ENCODE results near the gene SBF2.

The SBF2 gene

DNA sequence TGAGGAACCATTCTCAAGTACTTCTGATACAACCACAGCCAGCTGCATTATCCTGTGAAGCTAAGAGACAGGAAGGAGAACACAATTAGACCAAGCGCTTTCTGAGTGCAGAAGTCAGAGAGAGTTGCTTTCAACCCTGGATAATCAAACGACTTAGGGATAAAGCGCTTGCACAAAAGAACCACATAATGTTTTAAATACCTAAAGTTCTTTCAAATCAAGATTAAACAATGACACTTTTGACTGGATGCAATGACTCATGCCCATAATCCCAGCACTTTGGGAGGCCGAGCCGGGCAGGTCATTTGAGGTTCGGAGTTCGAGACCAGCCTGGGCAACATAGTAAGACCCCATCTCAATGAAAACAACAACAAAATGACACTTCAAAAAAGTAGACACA, 485.1 kb downstream of the SBF2 start:
- peaks cover 3 to 19% of the 10 kb centered on the region in 2 donors for H3K36me3 ChIP-seq (ENCODE audit: control insufficient read depth in 2 of 2, insufficient read depth in 2 of 2, low read length in 2 of 2)
- H3K27me3 ChIP-seq (ENCODE audit: control insufficient read depth in 1 of 2, insufficient read depth in 2 of 2, low read length in 2 of 2): no peaks in the 10 kb centered on the region
- H3K4me1 ChIP-seq (ENCODE audit: control insufficient read depth, insufficient read depth, low read length): peaks cover 12% of the 10 kb centered on the region
- no peak overlapping the region for H3K9ac ChIP-seq (ENCODE audit: low read length in 2 of 2)
- H3K27ac ChIP-seq (ENCODE audit: low read length): no peak overlapping the region
- H3K4me3 ChIP-seq (ENCODE audit: low read length in 2 of 2): no peak overlapping the region
- no peaks in the 10 kb centered on the region for H3K9me3 ChIP-seq (ENCODE audit: control insufficient read depth in 2 of 2, low read length in 2 of 2)

DNA sequence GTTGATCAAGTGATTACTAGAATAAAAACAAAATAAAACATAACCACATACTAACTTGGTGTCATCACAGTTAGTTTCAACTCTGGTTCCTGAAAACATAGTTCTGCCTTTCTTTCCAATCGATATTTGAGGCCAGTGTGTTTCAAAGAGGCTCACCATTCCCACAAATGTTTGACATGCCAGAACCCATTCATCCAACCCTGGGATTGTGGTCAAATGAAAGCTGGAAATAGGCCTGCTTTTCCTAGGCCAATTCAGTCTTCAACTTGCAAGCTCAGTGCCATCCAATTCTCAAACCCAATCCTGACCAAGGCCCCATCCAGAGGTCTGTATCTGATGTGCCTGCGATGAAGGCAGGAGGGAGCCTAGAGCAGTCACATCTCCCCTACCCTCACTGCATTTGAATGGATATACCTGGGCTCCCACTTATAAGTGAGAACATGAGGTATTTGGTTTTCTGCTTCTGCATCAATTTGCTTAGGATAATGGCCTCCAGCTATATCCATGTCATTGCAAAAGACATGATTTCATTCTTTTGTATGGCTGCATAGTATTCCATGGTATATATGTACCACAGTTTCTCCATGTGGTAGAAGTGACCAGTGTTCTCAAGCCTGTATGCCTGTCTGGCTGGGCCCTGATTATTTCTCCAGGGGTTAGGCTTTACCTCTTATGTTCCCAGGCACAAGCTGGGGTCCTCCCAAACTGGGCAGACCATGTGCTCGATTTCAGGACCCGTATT, 486.9 kb downstream of the SBF2 start:
- no peaks in the 10 kb centered on the region for H3K27me3 ChIP-seq (ENCODE audit: control insufficient read depth in 1 of 2, insufficient read depth in 2 of 2, low read length in 2 of 2)
- H3K27ac ChIP-seq (ENCODE audit: low read length): peak overlapping the region; percentile 18
- H3K4me3 ChIP-seq (ENCODE audit: low read length in 2 of 2): no peak overlapping the region
- peaks cover 20% of the 10 kb centered on the region for H3K4me1 ChIP-seq (ENCODE audit: control insufficient read depth, insufficient read depth, low read length)
- H3K9ac ChIP-seq (ENCODE audit: low read length in 2 of 2): no peak overlapping the region
- H3K9me3 ChIP-seq (ENCODE audit: control insufficient read depth in 2 of 2, low read length in 2 of 2): no peaks in the 10 kb centered on the region
- H3K36me3 ChIP-seq (ENCODE audit: control insufficient read depth in 2 of 2, insufficient read depth in 2 of 2, low read length in 2 of 2): peaks cover 3 to 19% of the 10 kb centered on the region in 2 donors

DNA sequence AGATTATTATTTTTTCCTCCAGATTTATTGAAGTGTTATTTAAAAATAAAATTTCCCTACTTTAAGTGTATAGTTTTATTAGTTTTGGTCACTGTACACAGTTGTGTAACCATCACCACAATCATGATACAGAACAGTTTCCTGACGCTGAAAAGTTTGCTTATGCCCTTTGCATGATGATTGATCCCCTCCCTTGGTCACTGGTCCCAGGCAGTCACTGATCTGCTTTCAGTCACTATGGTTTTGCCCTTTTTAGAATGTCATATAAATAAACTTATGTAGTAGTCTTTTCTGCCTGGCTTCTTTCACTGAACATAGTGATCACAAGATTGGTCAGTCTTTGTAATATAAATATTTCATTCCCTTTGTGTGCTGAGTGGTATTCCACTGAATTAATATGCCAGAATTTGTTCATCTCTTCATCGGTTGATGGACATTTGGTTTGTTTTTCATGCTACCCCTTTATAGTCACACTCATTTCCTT, 489.6 kb downstream of the SBF2 start:
- Histone ChIP-seq H3K9me3 (ENCODE audit: control insufficient read depth in 2 of 2, low read length in 2 of 2) (no peaks in the 10 kb centered on the region), H3K4me1 (ENCODE audit: control insufficient read depth, insufficient read depth, low read length) (peaks cover 20% of the 10 kb centered on the region), H3K27ac (ENCODE audit: low read length) (peak overlapping the region; percentile 62), H3K4me3 (ENCODE audit: low read length in 2 of 2) (no peak overlapping the region), H3K27me3 (ENCODE audit: control insufficient read depth in 1 of 2, insufficient read depth in 2 of 2, low read length in 2 of 2) (no peaks in the 10 kb centered on the region), H3K9ac (ENCODE audit: low read length in 2 of 2) (peak overlapping the region in 1 of 2 donors; percentile 42), H3K36me3 (ENCODE audit: control insufficient read depth in 2 of 2, insufficient read depth in 2 of 2, low read length in 2 of 2) (peaks cover 0 to 12% of the 10 kb centered on the region in 2 donors)

DNA sequence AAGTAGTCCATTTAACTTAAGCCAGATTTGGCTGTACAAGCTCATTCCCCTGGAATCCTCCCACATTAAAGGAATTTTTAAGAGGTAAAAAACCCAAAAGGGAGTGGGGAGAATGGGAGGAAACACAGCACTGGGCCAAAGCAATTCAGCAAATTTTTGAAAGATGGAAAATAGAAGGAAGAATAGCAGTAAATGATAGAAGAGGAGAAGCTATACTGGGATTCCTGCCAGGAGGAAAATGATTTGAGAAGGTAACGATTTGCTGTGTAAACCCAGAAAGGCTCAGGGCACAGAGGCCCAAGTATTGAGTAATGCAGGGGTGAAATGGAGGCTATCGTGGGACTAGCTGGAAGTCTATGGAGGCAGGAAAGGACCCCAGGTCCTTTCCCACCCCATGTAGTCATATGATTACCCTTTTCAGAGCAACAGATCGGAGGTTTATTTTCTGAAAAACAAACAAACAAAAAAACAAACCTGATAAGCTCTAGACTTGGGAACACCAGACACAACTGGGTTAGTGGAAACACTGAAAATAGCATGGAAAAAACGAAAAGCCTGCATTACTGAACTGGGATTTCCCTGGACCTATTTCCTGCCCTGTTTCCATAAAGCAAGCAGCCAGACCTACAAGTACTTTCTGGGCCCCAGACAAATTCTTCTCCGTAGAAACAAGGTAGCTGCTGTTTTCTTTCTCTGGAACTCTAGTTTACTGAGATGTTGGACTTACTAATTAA, 490.2 kb downstream of the SBF2 start:
- Histone ChIP-seq H3K4me1 (ENCODE audit: control insufficient read depth, insufficient read depth, low read length) (peaks cover 20% of the 10 kb centered on the region), H3K27me3 (ENCODE audit: control insufficient read depth in 1 of 2, insufficient read depth in 2 of 2, low read length in 2 of 2) (no peaks in the 10 kb centered on the region), H3K9ac (ENCODE audit: low read length in 2 of 2) (no peak overlapping the region), H3K27ac (ENCODE audit: low read length) (peak overlapping the region; percentile 62), H3K9me3 (ENCODE audit: control insufficient read depth in 2 of 2, low read length in 2 of 2) (no peaks in the 10 kb centered on the region), H3K36me3 (ENCODE audit: control insufficient read depth in 2 of 2, insufficient read depth in 2 of 2, low read length in 2 of 2) (peaks cover 0 to 12% of the 10 kb centered on the region in 2 donors), H3K4me3 (ENCODE audit: low read length in 2 of 2) (no peak overlapping the region)

DNA sequence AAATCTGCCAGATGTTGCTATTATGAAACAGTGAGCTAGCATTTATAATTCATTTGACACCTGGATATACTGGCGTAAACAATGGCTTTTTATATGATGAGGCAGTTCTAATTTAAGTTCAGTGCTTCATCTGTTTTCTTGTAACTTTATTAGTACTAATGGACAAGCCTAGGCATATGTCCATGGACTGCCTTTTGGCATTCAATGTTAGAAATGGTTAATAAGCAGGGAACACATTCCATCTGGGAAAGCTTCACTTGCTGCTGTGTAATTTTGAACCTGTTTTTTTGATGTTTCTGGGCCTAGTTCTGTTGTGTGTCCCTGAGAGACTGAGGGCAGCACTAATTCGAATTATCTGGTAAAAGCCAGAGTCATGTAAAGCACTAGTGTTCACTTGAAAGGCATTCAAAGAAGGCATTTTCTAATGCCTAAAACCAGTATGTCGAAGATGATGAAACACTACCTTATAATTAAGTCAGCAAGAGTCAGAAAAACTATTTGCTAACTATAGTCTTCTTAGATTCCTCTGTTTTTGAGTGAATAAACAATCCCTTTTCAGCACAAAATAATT, 491.6 kb downstream of the SBF2 start:
- Histone ChIP-seq H3K27me3 (ENCODE audit: control insufficient read depth in 1 of 2, insufficient read depth in 2 of 2, low read length in 2 of 2) (no peaks in the 10 kb centered on the region), H3K4me1 (ENCODE audit: control insufficient read depth, insufficient read depth, low read length) (peaks cover 15% of the 10 kb centered on the region), H3K9me3 (ENCODE audit: control insufficient read depth in 2 of 2, low read length in 2 of 2) (no peaks in the 10 kb centered on the region), H3K27ac (ENCODE audit: low read length) (peak overlapping the region; percentile 26), H3K4me3 (ENCODE audit: low read length in 2 of 2) (peak overlapping the region in 1 of 2 donors; percentile 32), H3K36me3 (ENCODE audit: control insufficient read depth in 2 of 2, insufficient read depth in 2 of 2, low read length in 2 of 2) (peaks cover 0 to 6% of the 10 kb centered on the region in 2 donors), H3K9ac (ENCODE audit: low read length in 2 of 2) (peak overlapping the region in 1 of 2 donors; percentile 18)

DNA sequence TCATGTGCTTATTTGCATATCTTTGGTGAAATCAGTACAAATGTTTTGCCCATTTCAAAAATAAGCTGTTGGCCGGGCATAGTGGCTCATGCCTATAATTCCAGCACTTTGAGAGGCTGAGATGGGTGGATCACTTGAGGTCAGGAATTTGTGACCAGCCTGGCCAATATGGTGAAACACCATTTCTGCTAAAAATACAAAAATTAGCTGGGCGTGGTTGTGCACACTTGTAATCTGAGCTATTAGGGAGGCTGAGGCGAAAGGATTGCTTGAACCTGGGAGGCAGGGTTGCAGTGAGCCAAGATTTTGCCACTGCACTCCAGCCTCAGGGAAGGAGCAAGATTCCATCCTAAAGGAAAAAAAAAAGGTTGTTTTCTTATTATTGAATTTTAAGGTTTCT, 494.1 kb downstream of the SBF2 start:
- no peaks in the 10 kb centered on the region for H3K36me3 ChIP-seq (ENCODE audit: control insufficient read depth in 2 of 2, insufficient read depth in 2 of 2, low read length in 2 of 2)
- H3K27ac ChIP-seq (ENCODE audit: low read length): no peak overlapping the region
- peaks cover 15% of the 10 kb centered on the region for H3K4me1 ChIP-seq (ENCODE audit: control insufficient read depth, insufficient read depth, low read length)

DNA sequence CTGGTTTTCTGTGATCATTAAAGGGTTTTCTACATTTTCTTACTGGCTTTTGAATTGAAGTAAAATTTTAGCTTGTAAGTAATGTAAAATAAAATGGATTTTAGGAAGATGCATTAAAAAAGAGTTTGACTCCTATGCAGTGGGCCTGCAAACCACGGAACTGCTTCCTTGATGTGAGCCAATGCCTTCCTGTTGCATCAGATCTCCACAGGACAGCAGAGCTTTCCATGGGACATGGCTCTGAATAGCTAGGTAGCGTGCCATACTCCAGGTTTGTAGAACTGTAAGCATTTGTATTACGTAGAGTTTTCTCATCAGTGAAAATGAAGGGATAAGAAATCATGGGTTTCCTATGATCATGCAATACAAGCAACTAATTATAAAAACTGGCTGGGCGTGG, 496.7 kb downstream of the SBF2 start:
- no peaks in the 10 kb centered on the region for H3K27me3 ChIP-seq (ENCODE audit: control insufficient read depth in 1 of 2, insufficient read depth in 2 of 2, low read length in 2 of 2)
- no peak overlapping the region for H3K4me3 ChIP-seq (ENCODE audit: low read length in 2 of 2)
- no peak overlapping the region for H3K9ac ChIP-seq (ENCODE audit: low read length in 2 of 2)
- H3K36me3 ChIP-seq (ENCODE audit: control insufficient read depth in 2 of 2, insufficient read depth in 2 of 2, low read length in 2 of 2): peaks cover 0 to 4% of the 10 kb centered on the region in 2 donors
- no peaks in the 10 kb centered on the region for H3K4me1 ChIP-seq (ENCODE audit: control insufficient read depth, insufficient read depth, low read length)
- H3K9me3 ChIP-seq (ENCODE audit: control insufficient read depth in 2 of 2, low read length in 2 of 2): no peaks in the 10 kb centered on the region
- H3K27ac ChIP-seq (ENCODE audit: low read length): no peak overlapping the region

More for the DNA sequence above, 494.1 kb downstream of the SBF2 start:
- Histone ChIP-seq H3K27me3 (ENCODE audit: control insufficient read depth in 1 of 2, insufficient read depth in 2 of 2, low read length in 2 of 2) (no peaks in the 10 kb centered on the region), H3K4me3 (ENCODE audit: low read length in 2 of 2) (no peak overlapping the region), H3K9ac (ENCODE audit: low read length in 2 of 2) (no peak overlapping the region), H3K9me3 (ENCODE audit: control insufficient read depth in 2 of 2, low read length in 2 of 2) (no peaks in the 10 kb centered on the region)

DNA sequence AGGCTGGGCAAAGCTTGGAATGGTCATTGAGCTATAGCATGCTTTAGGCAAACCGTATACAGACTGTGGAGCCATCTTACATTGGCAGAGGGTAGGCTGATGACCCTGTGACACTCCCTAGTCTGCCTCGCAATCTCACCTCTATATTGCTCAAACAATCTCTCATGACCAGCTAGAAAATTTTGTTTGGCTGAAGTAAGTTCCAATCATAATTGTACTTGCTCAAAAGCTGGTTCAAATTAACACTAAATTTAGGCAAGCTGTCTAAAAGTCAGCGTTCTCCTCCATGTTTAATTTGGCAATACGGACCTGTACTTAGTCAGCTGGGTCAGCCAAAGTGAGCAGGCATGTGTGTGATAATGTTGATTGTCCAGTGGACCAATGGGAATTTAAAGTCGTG, 497.2 kb downstream of the SBF2 start:
- Histone ChIP-seq H3K4me1 (ENCODE audit: control insufficient read depth, insufficient read depth, low read length) (no peaks in the 10 kb centered on the region), H3K4me3 (ENCODE audit: low read length in 2 of 2) (no peak overlapping the region), H3K27me3 (ENCODE audit: control insufficient read depth in 1 of 2, insufficient read depth in 2 of 2, low read length in 2 of 2) (no peaks in the 10 kb centered on the region), H3K27ac (ENCODE audit: low read length) (no peak overlapping the region), H3K36me3 (ENCODE audit: control insufficient read depth in 2 of 2, insufficient read depth in 2 of 2, low read length in 2 of 2) (peaks cover 0 to 4% of the 10 kb centered on the region in 2 donors), H3K9me3 (ENCODE audit: control insufficient read depth in 2 of 2, low read length in 2 of 2) (no peaks in the 10 kb centered on the region), H3K9ac (ENCODE audit: low read length in 2 of 2) (no peak overlapping the region)

DNA sequence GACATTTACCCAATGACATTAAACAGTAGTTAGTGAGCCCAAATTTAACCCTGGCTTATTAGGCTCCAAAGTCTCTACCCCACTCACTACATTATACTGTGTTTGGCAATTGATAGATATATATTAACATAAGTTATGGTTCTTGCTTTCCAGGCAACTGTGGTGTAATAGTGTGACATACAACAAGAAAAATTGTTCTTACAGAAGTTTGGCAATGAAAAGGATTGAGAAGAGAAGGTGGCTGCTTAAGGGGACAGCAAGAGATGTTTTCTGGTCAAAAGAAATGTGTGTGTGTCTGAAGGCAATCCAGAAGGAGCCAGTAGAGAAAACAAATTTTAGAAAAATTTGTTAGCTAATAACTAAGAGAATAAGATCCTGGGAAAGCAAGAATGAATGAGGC, 497.8 kb downstream of the SBF2 start:
- H3K36me3 ChIP-seq (ENCODE audit: control insufficient read depth in 2 of 2, insufficient read depth in 2 of 2, low read length in 2 of 2): peaks cover 0 to 4% of the 10 kb centered on the region in 2 donors
- no peaks in the 10 kb centered on the region for H3K27me3 ChIP-seq (ENCODE audit: control insufficient read depth in 1 of 2, insufficient read depth in 2 of 2, low read length in 2 of 2)
- no peak overlapping the region for H3K4me3 ChIP-seq (ENCODE audit: low read length in 2 of 2)
- no peak overlapping the region for H3K9ac ChIP-seq (ENCODE audit: low read length in 2 of 2)
- no peak overlapping the region for H3K27ac ChIP-seq (ENCODE audit: low read length)
- no peaks in the 10 kb centered on the region for H3K4me1 ChIP-seq (ENCODE audit: control insufficient read depth, insufficient read depth, low read length)
- H3K9me3 ChIP-seq (ENCODE audit: control insufficient read depth in 2 of 2, low read length in 2 of 2): no peaks in the 10 kb centered on the region

DNA sequence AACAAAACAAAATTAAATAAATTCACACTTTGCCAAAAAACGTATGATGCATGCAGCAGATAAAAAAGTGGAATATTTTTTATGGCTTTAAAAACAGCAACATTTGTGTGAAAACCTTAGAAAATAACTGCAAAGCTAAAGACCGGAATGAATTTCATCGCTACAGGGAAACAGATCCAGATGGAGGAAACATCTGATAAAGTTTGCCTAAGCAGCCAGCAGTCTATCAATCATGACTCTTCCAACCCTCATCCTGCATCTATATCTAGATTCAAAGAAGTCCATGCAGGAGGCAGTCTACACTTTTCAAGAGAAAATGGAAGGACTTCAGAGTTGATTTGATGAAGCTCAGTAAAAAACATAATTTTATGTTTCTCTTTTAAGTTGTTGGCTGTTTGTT, 503.3 kb downstream of the SBF2 start:
- peaks cover 9 to 24% of the 10 kb centered on the region in 2 donors for H3K36me3 ChIP-seq (ENCODE audit: control insufficient read depth in 2 of 2, insufficient read depth in 2 of 2, low read length in 2 of 2)
- H3K4me3 ChIP-seq (ENCODE audit: low read length in 2 of 2): no peak overlapping the region
- peaks cover 9% of the 10 kb centered on the region for H3K4me1 ChIP-seq (ENCODE audit: control insufficient read depth, insufficient read depth, low read length)
- no peak overlapping the region for H3K27ac ChIP-seq (ENCODE audit: low read length)
- H3K27me3 ChIP-seq (ENCODE audit: control insufficient read depth in 1 of 2, insufficient read depth in 2 of 2, low read length in 2 of 2): no peaks in the 10 kb centered on the region
- no peak overlapping the region for H3K9ac ChIP-seq (ENCODE audit: low read length in 2 of 2)
- H3K9me3 ChIP-seq (ENCODE audit: control insufficient read depth in 2 of 2, low read length in 2 of 2): no peaks in the 10 kb centered on the region

Data from stomach smooth muscle (tissue), 2 donors.